HG03469 (cell line): ENCODE data around the gene SEC14L3.

Source experiments
- ATAC-seq: cut with Tn5 transposase; IDR thresholded peaks from one replicate; pipeline ENCODE4 v1.9.1; 2021; ENCODE audit warnings: mild to moderate bottlenecking, moderate library complexity, moderate number of reproducible peaks; ENCODE audit not compliant: unreplicated experiment

The SEC14L3 gene

DNA sequence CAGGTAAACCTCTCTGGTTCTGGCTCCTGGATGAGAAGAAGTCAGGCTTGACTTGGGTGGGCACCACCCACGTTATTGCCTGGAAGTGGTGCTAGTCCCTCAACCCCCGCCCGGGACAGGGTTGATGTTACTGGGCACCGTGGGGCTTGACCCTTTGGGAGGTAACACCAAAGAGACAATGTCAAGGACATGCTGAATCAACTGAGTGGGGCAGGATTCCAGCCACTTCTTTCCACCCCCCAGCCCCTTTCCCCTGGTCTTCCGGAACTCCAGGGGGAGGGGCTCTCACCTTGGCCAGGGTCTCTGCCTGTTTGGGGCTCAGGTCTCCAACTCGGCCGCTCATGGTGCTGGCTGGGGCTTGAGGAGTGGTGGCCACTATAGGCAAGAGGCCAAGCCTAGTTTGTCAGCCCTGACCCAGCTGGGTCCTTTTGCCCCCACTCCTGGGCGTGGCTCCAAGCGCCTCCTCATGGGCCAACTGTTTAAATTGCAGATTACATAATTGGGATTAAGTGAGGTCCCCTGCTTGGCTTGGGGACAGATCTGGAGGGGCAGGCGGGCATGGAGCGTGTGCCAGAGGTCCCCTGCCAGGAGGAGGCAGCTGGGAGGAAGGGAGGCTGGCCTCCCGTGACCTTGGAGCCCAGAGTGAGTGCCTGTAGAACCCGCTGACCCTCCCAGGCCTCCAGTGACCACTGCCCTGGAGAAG is at the start of gene SEC14L3:
Gene SEC14L3 (minus strand): TSS at position 402 of the 703 bp plus-strand sequence. CDS start 59 bp downstream, at position 343.
- no peak for ATAC-seq

DNA sequence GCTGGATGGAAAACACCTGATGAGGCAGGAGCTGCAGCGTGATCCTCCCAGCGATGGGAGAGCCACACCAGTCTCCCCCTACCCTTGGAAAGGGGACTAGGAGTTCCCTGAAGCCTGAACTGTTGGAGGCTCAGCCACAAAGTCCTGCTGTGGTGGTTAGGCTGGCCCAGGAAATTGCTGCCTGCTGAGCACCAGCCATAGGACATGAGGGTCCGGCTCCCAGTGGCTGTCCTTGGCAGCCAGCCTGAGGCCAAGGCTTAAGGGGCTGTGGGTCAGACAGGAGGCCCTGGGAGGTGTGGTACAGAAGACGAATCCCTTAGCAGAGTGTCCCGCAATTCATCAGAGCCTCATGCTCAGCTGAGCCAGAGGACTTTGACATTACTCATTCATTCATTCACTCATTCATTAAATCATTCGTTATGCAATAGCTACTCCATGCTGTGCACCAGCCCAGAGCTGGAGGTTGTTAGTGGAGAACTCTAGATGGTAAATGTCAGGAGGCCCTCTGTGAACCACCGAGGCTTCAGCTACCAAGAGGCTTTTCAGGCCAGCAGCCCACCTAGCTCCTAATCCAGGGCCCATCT is 48.1 kb upstream of the SEC14L3 start:
- no peak for ATAC-seq

DNA sequence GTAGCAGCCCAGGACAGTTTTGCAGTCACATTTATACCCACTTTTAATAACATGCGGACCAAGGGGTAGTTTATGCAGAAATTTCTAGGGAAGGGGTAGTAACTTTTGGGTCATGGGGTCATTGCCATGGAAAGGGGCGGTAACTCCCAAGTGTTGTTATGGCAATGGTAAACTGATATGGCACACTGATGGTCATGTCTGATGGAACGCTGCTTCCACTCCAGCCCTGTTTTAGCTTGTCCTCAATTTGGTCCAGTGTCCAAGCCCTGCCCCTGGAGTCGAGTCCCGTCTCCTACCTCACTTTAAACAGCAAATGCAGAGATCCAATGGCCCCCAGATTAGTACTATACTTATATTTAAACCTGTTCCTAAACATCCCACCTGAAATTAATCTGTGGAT is 44.9 kb upstream of the SEC14L3 start:
- no peak for ATAC-seq

DNA sequence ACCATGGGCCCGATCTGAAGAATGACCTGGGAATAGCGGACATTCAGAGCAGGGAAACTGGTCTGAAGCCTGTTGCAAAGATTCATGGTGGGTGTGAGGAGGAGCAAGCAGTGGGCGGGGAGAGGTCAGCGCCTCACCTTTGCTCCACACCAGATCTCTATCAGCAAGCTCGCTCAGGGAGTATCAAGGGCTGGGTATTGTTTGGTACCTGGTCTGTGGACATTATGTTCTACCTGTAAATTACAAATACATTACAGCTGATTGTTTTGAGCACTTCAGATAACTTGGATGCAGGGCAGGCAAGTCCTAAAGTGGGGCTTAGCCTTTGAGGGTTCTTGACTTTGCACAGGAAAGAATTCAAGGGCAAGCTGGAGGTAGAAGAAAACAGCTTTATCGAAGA is 44.5 kb upstream of the SEC14L3 start:
- ATAC-seq, result no peak

DNA sequence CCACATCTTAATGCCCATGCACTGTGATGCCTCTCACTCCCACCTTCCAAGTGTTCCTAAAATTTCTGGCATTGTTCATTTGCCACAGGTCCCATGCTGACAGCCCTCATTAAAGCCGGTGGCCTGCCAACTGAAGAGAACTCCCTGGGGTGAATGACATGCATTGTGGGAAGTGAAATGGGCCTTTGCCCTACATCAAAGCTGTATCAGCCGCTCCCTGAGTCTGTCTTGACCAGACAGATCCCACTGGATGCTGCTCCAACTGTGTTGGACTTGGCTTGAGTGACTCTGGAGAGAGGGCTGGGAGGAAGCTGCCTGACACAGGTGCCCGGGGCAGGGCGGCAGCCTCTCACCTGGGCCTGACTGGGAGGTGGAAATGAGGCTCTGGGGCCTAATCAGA is 42.4 kb upstream of the SEC14L3 start:
- ATAC-seq, result no peak

DNA sequence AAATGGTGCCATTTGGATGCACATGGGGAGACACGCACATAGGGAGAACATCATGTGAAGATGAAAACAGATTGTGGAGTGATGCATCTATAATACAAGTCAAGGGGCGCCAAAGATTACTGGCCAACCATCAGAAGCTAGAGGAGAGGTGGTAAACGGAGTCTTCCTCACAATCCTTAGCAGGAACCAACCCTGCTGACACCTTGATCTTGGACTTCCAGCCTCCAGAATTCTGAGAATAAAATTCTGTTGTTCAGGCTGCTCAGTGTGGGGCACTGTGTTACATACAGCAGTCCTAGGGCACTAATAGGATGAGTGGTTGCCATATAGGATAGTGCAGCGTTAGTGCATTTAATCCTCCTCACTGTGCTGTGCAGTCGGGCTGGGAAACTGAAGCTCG is 41.6 kb upstream of the SEC14L3 start:
- no peak for ATAC-seq

DNA sequence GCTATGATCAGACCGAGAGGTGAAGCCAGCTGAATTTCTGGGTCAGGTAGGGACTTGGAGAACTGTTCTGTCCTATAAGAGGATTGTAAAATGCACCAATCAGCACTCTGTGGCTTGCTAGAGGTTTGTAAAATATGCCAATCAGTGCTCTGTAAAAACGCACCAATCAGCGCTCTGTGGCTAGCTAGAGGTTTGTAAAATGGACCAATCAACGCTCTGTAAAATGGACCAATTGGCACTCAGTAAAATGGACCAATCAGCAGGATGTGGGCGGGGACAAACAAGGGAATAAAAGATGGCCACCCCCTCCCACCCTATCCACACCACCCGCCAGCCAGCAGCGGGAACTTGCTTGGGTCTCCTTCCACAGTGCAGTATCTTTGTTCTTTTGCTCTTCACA is 40.1 kb upstream of the SEC14L3 start:
- no peak for ATAC-seq

DNA sequence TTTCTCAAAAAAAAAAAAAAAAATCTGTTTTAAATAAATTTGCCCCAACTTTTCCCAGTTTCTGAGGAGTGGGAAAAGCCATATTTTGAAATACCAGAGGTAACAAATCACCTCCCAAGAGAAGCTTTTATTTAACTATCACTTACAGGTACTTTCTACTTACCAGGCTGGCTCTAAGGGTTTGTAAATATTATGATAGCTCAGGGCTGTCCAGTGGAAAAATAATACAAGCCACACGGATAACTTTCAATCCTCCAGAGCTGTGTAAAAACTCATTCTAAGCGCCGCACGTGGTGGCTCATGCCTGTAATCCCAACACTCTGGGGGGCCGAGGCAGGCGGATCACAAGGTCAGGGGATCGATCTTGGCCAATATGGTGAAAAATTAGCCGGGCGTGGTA is 39.3 kb upstream of the SEC14L3 start:
- no peak for ATAC-seq

DNA sequence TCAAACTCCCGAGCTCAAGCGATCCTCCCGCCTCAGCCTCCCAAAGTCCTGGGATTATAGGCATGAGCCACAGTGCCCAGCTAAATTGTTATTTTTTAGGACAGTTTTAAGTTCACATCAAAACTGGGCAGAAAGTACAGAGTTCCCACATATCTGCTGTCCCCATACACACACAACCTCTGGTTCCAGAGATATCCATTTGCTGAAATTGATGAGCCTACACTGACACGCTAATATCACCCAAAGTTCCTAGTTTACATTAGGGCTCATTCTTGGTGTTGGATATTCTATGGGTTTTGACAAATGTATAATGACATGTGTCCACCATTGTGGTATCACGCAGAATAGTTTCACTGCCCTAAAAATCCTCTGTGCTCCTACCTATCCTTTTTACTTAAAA is 36.4 kb upstream of the SEC14L3 start:
- no peak for ATAC-seq

DNA sequence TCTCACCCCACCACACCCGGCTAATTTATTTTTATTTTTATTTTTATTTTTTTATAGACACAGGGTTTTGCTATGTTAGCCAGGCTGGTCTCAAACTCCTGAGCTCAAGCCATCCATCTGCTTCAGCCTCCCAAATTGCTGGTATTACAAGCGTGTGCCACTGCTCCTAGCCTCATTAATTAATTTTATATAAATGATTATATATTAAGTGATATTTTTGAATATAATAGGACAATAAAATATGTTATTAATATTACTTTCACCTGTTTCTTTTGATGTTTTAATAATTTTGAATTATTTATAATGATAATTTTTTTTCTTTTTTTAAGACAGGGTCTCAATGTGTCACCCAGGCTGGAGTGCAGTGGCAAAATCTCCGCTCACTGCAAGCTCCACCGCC is 35.9 kb upstream of the SEC14L3 start:
- no peak for ATAC-seq

DNA sequence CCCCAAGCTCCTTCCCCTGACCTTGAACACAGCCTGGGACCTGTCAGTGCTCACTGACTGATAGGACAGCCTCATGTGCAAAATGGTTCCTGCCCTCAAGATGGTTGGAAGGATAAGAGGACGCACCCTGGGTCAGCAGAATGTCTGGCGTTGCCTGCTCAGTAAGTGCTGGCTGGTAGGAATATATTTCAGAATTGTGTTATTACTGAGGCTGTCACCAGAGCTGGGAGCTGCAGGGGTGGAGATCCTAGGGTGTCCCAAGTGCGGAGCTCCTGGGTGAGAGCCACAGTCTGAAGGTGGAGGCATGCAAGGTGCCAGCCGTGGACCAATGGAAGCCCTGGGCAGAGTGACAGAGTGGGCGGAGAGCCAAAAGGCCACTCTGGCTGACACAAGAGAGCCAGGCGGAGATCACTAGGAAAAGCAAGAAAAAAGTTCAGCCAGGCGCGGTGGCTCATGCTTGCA is 34.7 kb upstream of the SEC14L3 start:
- no peak for ATAC-seq

DNA sequence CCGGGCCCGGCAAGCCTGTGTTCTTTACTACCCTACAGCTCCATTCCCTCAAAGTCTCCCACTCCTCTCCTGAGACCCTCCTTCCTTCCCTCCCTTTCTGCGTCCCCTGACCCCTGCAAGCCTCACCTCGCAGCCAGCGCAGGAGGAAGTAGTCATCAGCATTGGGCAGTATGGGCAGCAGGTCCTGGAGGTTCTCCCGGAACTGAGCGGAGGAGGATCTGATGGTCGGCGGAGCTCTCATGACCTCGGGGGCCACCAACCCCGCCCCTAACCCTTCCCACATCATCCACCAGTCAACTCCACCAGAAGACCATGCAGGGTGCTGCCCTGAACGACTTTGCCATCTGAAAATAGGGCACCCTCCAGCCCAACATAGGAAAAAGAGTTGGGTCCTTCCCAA is 31.7 kb upstream of the SEC14L3 start:
- no peak for ATAC-seq

DNA sequence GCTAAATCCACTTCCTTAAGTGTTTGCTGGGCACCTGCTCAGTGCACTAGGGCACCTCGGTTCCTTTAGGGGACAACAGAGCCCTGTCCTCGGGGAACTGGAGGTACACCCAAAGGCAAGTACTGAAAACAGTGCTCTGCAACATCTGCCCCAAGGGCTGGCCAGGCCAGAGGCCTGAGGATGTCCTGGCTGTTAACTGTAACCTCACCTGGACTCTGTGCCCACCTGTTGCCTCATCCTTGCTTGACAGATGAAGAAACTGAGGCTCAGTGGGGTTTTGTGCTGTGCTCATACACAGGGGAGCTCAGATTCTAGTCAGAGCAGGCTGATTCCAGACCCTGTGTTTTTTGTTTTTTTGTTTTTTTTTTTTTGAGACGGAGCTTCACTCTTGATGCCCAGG is 31.1 kb upstream of the SEC14L3 start:
- no peak for ATAC-seq

DNA sequence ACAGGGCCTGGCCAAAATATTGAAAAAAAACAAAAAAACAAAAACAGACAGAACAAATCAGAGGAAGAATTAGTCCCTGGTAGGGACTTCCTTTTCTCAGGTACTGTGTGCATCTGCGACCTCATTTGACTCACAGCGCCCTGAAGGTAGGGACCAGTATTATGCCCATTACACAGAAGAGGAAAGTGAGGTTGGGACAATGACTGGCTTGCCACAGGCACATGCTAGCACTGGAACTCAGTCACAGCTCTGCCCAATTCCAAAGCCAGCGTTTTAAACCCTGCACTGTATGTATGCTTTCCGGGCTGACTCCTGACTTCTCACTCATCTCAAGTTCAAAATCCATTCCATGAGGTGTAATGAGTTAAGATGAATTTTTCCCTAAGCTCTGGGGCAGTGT is 30.3 kb upstream of the SEC14L3 start:
- ATAC-seq, result no peak

DNA sequence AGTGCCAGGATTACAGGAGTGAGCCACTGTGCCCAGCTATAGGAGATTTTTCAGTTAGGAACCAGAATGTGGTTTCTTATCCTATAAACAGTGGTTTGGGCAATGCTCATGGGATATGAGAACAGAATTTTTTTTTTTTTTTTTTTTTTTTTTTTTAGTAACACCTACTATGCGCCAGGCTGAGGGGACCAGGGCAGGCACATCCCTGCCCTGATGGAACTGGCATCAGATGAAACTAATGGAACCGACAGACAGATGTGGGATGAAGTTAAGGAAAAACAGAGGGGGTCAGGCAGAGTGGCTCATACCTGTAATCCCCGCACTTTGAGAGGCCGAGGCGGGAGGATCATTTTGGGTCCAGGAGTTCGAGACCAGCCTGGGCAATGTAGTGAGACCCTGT is 28.8 kb upstream of the SEC14L3 start:
- ATAC-seq, result no peak

DNA sequence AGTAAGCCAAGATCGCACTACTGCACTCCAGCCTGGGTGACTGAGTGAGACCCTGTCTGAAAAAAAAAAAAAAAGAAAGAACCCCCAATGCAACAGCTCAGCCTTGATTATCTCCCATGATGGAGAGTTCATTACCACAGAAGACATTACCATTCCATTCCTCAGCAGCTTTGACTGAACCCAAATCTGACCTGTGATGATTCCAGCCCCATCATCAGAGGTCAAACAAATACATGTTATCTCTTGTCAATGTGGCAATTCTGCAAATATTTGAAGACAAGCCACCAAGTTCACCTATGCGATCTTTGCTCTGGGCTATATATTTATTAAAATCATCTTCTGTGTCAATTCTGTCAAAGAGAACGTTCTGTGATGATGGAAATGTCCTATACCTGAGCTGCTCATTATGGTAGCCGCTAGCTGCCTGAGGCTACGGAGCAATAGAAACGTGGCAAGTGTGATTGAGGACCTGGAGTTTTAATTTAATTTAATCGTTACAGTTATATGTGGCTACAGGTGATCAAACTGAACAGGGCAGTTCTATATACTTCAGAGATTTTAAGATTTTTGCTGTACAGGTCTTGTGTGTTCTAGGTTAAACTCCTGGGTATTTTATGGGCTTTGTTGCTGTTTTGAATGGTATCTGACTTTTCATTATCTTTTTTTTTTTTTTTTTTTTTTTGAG is 25.8 kb upstream of the SEC14L3 start:
- ATAC-seq, result no peak

DNA sequence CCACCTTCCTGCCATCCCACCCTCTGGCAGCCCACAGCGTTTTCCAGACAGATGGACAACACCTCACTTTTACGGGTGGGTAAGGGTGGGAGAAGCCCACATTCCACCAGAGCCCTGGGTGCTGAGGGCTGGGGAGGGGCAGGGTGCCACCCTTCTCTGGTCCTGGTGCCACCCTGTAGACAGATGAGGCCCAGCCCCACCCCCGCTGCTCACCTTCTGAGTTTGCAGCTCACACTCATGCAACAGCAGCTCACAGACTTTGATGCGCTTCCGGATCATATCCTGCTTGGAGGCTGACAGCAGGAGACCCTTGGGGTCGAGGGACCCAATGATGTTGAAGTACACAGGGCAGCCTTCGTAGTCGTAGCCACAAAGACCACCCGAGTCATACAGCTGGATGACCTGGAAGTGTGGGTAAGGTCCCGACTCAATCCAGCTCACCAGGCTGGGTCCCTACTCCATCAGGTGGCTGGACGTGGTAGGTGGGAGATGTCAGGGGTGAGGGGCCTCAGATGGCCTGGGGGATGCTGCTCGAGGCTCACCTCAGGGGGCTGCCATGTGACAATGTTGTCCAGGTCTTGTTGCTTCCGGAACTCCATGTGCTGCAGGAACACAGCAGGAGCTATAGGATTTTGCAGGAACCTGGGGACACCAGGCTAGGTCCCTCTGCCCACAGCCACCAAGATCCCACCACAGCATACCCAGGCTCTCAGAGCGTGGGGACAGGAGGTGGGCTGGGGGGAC is 23.4 kb upstream of the SEC14L3 start:
- ATAC-seq, result no peak

DNA sequence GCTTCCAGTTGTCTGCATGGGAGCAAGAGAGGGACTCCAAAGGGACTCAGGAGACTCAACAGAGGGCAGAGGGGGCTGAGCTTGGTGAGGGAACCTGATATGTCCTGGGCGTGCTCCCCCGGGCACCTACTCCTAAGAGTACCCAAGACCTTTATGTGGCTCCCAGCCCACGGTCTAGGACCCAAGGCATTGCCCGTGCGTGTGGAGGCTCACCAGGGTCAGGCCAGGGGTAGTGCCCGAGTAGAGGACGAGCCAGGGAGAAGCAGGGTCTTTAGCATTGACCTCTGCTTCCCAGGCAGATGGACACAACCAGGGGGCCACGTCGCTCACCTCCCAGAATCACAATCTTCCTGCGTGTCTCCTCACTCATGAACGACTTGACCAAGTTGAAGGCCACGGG is 20.3 kb upstream of the SEC14L3 start:
- ATAC-seq, result no peak

DNA sequence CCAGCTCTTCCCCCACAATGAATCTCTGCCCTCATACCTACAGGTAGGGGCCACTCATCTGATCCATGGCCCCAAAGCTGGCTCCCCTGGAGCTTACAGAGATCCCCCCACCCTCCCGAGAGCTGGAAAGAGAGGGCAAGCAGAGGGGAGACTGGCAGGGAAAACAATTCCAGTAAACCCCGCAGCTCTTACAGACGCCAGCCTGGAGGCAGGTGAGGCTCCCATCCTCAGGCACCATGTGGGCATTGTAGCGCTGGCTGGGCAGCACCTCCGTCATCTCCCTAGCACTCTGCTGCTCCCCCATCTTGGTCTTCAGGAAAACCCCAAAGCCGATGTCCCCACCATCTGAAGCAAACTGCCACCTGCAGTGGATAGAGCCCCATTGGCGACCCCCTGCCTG is 19.6 kb upstream of the SEC14L3 start:
- no peak for ATAC-seq

DNA sequence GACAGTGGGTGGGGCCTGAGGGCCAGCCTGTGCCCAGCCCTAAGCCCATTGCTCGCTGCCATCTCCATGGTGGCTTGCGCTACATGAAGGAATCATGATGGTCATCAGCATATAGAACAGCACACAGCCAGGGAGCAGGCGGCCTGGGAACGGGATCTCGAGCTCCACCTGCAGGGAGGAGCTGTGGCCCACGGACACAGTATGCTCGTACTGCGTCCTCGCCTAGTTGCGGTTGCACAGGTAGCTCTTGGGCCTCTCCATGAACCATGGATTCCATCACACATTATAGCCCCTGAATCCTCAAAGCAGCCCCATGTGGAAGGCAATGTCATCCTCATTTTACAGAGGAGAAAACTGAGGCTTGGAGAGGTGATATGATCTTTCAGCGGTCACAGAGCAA is 18.6 kb upstream of the SEC14L3 start:
- no peak for ATAC-seq

DNA sequence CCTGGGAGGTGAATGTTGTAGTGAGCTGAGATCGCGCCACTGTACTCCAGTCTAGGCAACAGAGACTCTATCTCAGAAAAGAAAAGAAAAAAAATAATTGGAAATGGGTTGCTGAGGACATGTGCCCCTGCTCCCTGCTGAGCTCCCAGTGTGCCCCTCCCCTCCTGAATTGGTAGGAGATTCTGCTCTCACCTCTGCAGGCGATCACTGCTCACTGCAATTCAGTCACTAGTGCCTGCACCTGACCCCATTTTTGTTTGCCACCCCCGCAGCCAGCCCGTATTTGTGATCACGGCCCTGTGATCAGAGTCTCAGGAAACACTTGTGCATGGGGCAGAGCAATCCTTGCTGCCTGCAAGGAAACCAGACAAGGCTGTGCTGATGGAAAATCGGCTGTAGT is 16.3 kb upstream of the SEC14L3 start:
- ATAC-seq, result no peak
